ENCODE measurements around the gene FBXL3. TPM values are rescaled to one million over a fixed set of nuclear protein-coding genes. Genes with fewer than 3 reads are reported as not detected.

FBXL3 gene
- total and polyA plus RNA-seq, 2 of the 13 experiments (the other 11 are each of a cell fraction or from before 2014, with no cell fraction given), result 11.5 to 18.5 TPM

- TF ChIP-seq HNRNPLL (IDR thresholded peaks at IDR 0.05; ENCODE audit: low read depth, low read length, poor library complexity, severe bottlenecking) (peak; percentile 41), SMAD3 (CRISPR knock-in tag; IDR thresholded peaks at IDR 0.05) (no peak), ZNF784 (CRISPR knock-in tag; IDR thresholded peaks at IDR 0.05; ENCODE audit: borderline replicate concordance) (no peak), DZIP1 (CRISPR knock-in tag; IDR thresholded peaks at IDR 0.05) (no peak), ZNF574 (CRISPR knock-in tag; IDR thresholded peaks at IDR 0.05) (peak; percentile 37; the same call in 1 of the 2 replicates)
These were observed 46.8 kb downstream of the FBXL3 start (continued) for GRCh38 chr13:76980075-76980718.

All from HepG2 (cell line).